NCI-H2029 (cell line): ENCODE data around the gene DHX15.
A peak's percentile ranks its signal among the peaks of the same experiment; 100 is the strongest.

Experiments used
- DNase-seq: peaks from one replicate; lab custom pipeline; 2025; lab: John Stamatoyannopoulos, UW

Gene DHX15

GRCh38 chr4:24584211-24584850 lies at the start of gene DHX15:
DHX15 (minus strand) TSS chr4:24584554; CDS start chr4:24584393, 161 bp downstream.
- DNase-seq: peak; percentile 94

GRCh38 chr4:24632011-24632410 lies 47.7 kb upstream of the DHX15 start:
- no peak for DNase-seq

GRCh38 chr4:24630937-24631336 lies 46.6 kb upstream of the DHX15 start:
- no peak for DNase-seq

- no peak for DNase-seq
Observed at GRCh38 chr4:24625091-24625490, 40.7 kb upstream of the DHX15 start.

GRCh38 chr4:24624381-24624780 lies 40.0 kb upstream of the DHX15 start:
- DNase-seq: no peak

GRCh38 chr4:24622146-24622834 lies 37.9 kb upstream of the DHX15 start:
- DNase-seq: no peak

GRCh38 chr4:24615977-24616376 lies 31.6 kb upstream of the DHX15 start:
- no peak for DNase-seq

- DNase-seq: no peak
Observed at GRCh38 chr4:24614881-24615280, 30.5 kb upstream of the DHX15 start.

GRCh38 chr4:24613502-24613901 lies 29.1 kb upstream of the DHX15 start:
- no peak for DNase-seq

- no peak for DNase-seq
Observed at GRCh38 chr4:24611575-24611974, 27.2 kb upstream of the DHX15 start.

GRCh38 chr4:24607334-24607733 lies 23.0 kb upstream of the DHX15 start:
- DNase-seq: no peak

- DNase-seq: no peak
Observed at GRCh38 chr4:24605216-24605615, 20.9 kb upstream of the DHX15 start.

- no peak for DNase-seq
Observed at GRCh38 chr4:24604558-24605214, 20.3 kb upstream of the DHX15 start.

- DNase-seq: no peak
Observed at GRCh38 chr4:24603343-24603742, 19.0 kb upstream of the DHX15 start.

GRCh38 chr4:24601121-24601520 lies 16.8 kb upstream of the DHX15 start:
- no peak for DNase-seq

GRCh38 chr4:24599275-24599674 lies 14.9 kb upstream of the DHX15 start:
- no peak for DNase-seq

- peak; percentile 46 for DNase-seq
Observed at GRCh38 chr4:24598025-24598424, 13.7 kb upstream of the DHX15 start.

- no peak for DNase-seq
Observed at GRCh38 chr4:24595659-24596058, 11.3 kb upstream of the DHX15 start.

- DNase-seq: no peak
Observed at GRCh38 chr4:24594887-24595286, 10.5 kb upstream of the DHX15 start.

GRCh38 chr4:24589448-24589847 lies 5.1 kb upstream of the DHX15 start:
- DNase-seq: no peak

GRCh38 chr4:24588216-24588954 lies 4.0 kb upstream of the DHX15 start:
- DNase-seq: no peak

GRCh38 chr4:24583451-24584210 lies 723 bp downstream of the DHX15 start:
- DNase-seq: peak; percentile 67
